Neural cell (in vitro differentiated cells): ENCODE measurements around the gene OGA.

Experiments
- CTCF ChIP-seq: fragments of 450-650 bp; IDR thresholded peaks from 2 replicates; pipeline ENCODE4 v1.5.1; 2014; ENCODE audit warnings: antibody characterized with exemption, mild to moderate bottlenecking, moderate library complexity; ENCODE audit not compliant: poor library complexity, severe bottlenecking
- EP300 ChIP-seq: fragments of 450-650 bp; conservative IDR thresholded peaks from 2 replicates; pipeline ENCODE4 v1.6.1; 2014; ENCODE audit warnings: antibody characterized with exemption, mild to moderate bottlenecking, moderate library complexity; ENCODE audit not compliant: poor library complexity, severe bottlenecking
- POLR2AphosphoS5 ChIP-seq: IDR thresholded peaks from 2 replicates; pipeline ENCODE4 v1.6.1; 2012
- REST ChIP-seq: IDR thresholded peaks from 2 replicates; pipeline ENCODE4 v1.6.1; 2012; ENCODE audit warnings: borderline replicate concordance

DNA sequence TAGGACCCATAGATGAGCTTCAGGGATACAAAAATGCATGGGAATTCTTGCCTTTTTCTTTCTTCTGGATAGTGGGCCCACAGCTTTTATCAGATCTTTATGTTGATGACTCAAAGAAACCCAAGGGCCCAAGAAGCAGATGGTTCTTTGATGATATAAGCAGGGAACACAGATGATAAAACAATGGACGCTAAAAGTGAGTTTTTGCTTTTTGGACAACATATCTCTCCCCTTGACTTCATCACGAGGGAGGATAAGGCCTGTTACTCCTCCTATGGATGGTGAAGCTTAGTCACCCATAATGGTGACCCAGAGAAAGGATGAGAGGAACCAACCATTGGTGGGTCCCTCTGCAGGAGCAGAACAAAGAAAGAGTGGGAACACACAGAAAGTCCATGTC, 6.5 kb upstream of the OGA start:
- TF ChIP-seq CTCF: no peak
- no peak for TF ChIP-seq EP300
- no peak for TF ChIP-seq REST
- TF ChIP-seq POLR2AphosphoS5: no peak
